HepG2 (cell line): Measurements from ENCODE around the gene GPR139. TPM values are rescaled to one million over a fixed set of nuclear protein-coding genes. Genes with fewer than 3 reads are reported as not detected.

Source experiments
- ATAC-seq: fragments of 200-7000 bp; cut with Tn5 transposase; 3 replicates; pipeline ENCODE4 v1.9.1; 2020; ENCODE audit warnings: mild to moderate bottlenecking, moderate library complexity
- BruUV-seq: library from RNA; stranded (reverse); fragments of 400-500 nt; replicated peaks from 2 replicates; lab custom pipeline; 2021; lab: Mats Ljungman, UMichigan
- CTCF ChIA-PET: fragments of 300-600 bp; formaldehyde crosslinking; extraction: SDS; loops from one replicate; lab custom pipeline; 2021; ENCODE audit warnings: low total read pairs, inconsistent platforms, low intra/inter-chr PET ratio; lab: Yijun Ruan, JAX
- POLR2A ChIA-PET: fragments of 350-600 bp; sonication (Branson Sonifier 250); formaldehyde crosslinking; loops from one replicate; lab custom pipeline; 2020; ENCODE audit warnings: antibody characterized with exemption, inconsistent platforms; lab: Yijun Ruan, JAX
- DNase-seq: peaks from one replicate; pipeline ENCODE4 v3.0.0-alpha.2; 2015; ENCODE audit warnings: low spot score
- FAIRE-seq: peaks from 3 replicates; lab custom pipeline; 2011; peaks lifted over from hg19 to GRCh38; lab: Jason Lieb, UNC
- H2AFZ ChIP-seq: one replicate; pipeline ENCODE4 v1.6.1; 2011; ENCODE audit warnings: low read length, inconsistent platforms
- H3K27ac ChIP-seq: fragments of 300-600 bp; 3 replicates; pipeline ENCODE4 v1.8.0; 2011; ENCODE audit warnings: mixed run types, mild to moderate bottlenecking, mixed read lengths, low read length, inconsistent platforms; ENCODE audit not compliant: insufficient read depth; ENCODE audit errors: extremely low read length
- H3K27me3 ChIP-seq, 2 experiments: fragments of 200-600 bp in 1 of 2; 2 replicates in 1 of 2; 3 replicates in 1 of 2; pipeline versions ENCODE4 v1.6.0 to v1.8.0; 2011; ENCODE audit warnings: low read length in 2 of 2, mild to moderate bottlenecking in 2 of 2, moderate library complexity in 2 of 2, inconsistent platforms in 1 of 2; ENCODE audit not compliant: insufficient read depth in 2 of 2, control insufficient read depth in 1 of 2
- H3K36me3 ChIP-seq, 2 experiments: fragments of 200-600 bp in 1 of 2; replicated peaks in 1 of 2; 2 replicates in 1 of 2; 3 replicates in 1 of 2; pipeline versions ENCODE4 v1.5.1 to v1.8.0; 2011; ENCODE audit warnings: low read length in 2 of 2, inconsistent platforms in 1 of 2; ENCODE audit not compliant: insufficient read depth in 2 of 2, control insufficient read depth in 1 of 2
- H3K4me1 ChIP-seq: 2 replicates; pipeline ENCODE4 v1.5.1; 2012; ENCODE audit warnings: low read length, inconsistent platforms; ENCODE audit not compliant: insufficient read depth
- H3K4me2 ChIP-seq: 2 replicates; pipeline ENCODE4 v1.6.0; 2011; ENCODE audit warnings: low read depth, low read length, inconsistent platforms
- H3K4me3 ChIP-seq, 3 experiments: fragments of 200-600 bp in 1 of 3; sonication (generic), shearing (Covaris generic) in 1 of 3; replicated peaks in 1 of 3; 2 replicates each; pipeline ENCODE4 v1.5.1; 2011 to 2016; ENCODE audit warnings: low read length in 3 of 3, inconsistent platforms in 2 of 3, low read depth in 2 of 3, mild to moderate bottlenecking in 2 of 3, control low read depth in 1 of 3, mixed read lengths in 1 of 3; ENCODE audit not compliant: insufficient read depth in 1 of 3
- H3K79me2 ChIP-seq: one replicate; pipeline ENCODE4 v1.6.1; 2011; ENCODE audit warnings: low read length, inconsistent platforms; ENCODE audit not compliant: insufficient read depth
- H3K9ac ChIP-seq: 2 replicates; pipeline ENCODE4 v1.6.0; 2011; ENCODE audit warnings: mild to moderate bottlenecking, low read depth, low read length, inconsistent platforms; ENCODE audit not compliant: insufficient read depth
- H3K9me3 ChIP-seq: 2 replicates; pipeline ENCODE4 v1.5.1; 2012; ENCODE audit warnings: mild to moderate bottlenecking, low read length
- H4K20me1 ChIP-seq: 2 replicates; pipeline ENCODE4 v1.6.0; 2011; ENCODE audit warnings: inconsistent platforms, mild to moderate bottlenecking, low read length, moderate library complexity; ENCODE audit not compliant: insufficient read depth
- CBX5 ChIP-seq: sonication (generic); formaldehyde crosslinking; IDR thresholded peaks from 2 replicates; pipeline ENCODE4 v1.4.0; 2020; ENCODE audit warnings: missing genetic modification reagents, borderline replicate concordance
- NCOA5 ChIP-seq: sonication (generic); formaldehyde crosslinking; IDR thresholded peaks from 2 replicates; pipeline ENCODE4 v1.4.0; 2020; ENCODE audit warnings: missing genetic modification reagents
- NFATC3 ChIP-seq: sonication (generic); formaldehyde crosslinking; IDR thresholded peaks from 2 replicates; pipeline ENCODE4 v1.5.1; 2020; ENCODE audit warnings: mild to moderate bottlenecking, missing genetic modification reagents
- NFE2 ChIP-seq: sonication (generic); formaldehyde crosslinking; IDR thresholded peaks from 2 replicates; pipeline ENCODE4 v1.4.0; 2020; ENCODE audit warnings: missing genetic modification reagents
- NFIC ChIP-seq: IDR thresholded peaks from 2 replicates; pipeline ENCODE4 v1.6.1; 2012; ENCODE audit warnings: mild to moderate bottlenecking, low read length, inconsistent platforms
- NR2F6 ChIP-seq, 2 experiments: IDR thresholded peaks; 2 replicates each; pipeline ENCODE4 v1.6.1; 2016; ENCODE audit warnings: antibody characterized with exemption in 1 of 2, mild to moderate bottlenecking in 1 of 2
- RARG ChIP-seq: sonication (generic); formaldehyde crosslinking; IDR thresholded peaks from 2 replicates; pipeline ENCODE4 v1.4.0; 2020; ENCODE audit warnings: low read depth, mild to moderate bottlenecking, missing genetic modification reagents
- RFXAP ChIP-seq: sonication (generic); formaldehyde crosslinking; IDR thresholded peaks from 2 replicates; pipeline ENCODE4 v1.4.0; 2020; ENCODE audit warnings: missing genetic modification reagents, borderline replicate concordance
- XRCC5 ChIP-seq: fragments of 200-400 bp; formaldehyde crosslinking; optimal IDR thresholded peaks from 2 replicates; pipeline ENCODE3; 2017; ENCODE audit warnings: mild to moderate bottlenecking, low read length
- ZNF160 ChIP-seq: sonication (generic); formaldehyde crosslinking; IDR thresholded peaks from 2 replicates; pipeline ENCODE4 v1.8.0; 2022; ENCODE audit warnings: mild to moderate bottlenecking, inconsistent platforms, missing genetic modification reagents
- ZNF251 ChIP-seq: sonication (generic); formaldehyde crosslinking; IDR thresholded peaks from 2 replicates; pipeline ENCODE4 v1.9.0; 2021; ENCODE audit warnings: mild to moderate bottlenecking, missing genetic modification reagents
- ZNF468 ChIP-seq: sonication (generic); formaldehyde crosslinking; IDR thresholded peaks from 2 replicates; pipeline ENCODE4 v1.8.0; 2022; ENCODE audit warnings: mild to moderate bottlenecking, moderate library complexity, missing genetic modification reagents
- WGBS: methylation state at CpG from one replicate; pipeline ENCODE4 v1.1.6; 2017; ENCODE audit warnings: low lambda C conversion rate; 5-methylcytosine and 5-hydroxymethylcytosine counted together
- in situ Hi-C: cut with HindIII; loops from 2 replicates; pipeline ENCODE4 v1.10.0; 2017; ENCODE audit warnings: low pct_unique_long_range_greater_than_20kb; ENCODE audit not compliant: extremely low pct_ligation_motif_present
- intact Hi-C: fragments of 100-400 bp; cut with micrococcal nuclease; formaldehyde crosslinking; loops from one replicate; pipeline ENCODE4 v1.10.0; 2022; ENCODE audit not compliant: unreplicated experiment
- polyA plus RNA-seq, 8 experiments: library from polyadenylated mRNA; depleted of rRNA in 3 of 8; stranded (reverse) in 7 of 8; unstranded in 1 of 8; fragments of >200 nt; fragmentation: Illumina TruSeq in 4 of 8; extraction: Trizol in 4 of 8; gene quantifications; 2 replicates each; pipeline versions ENCODE4 v1.2.1 to v1.2.3, GENCODE V29; 2011 to 2016; ENCODE audit warnings: low read depth in 4 of 8, missing spikeins in 1 of 8, mixed read lengths in 1 of 8; ENCODE audit not compliant: insufficient read depth in 1 of 8
- total RNA-seq, 5 experiments: library from RNA; depleted of rRNA; stranded (reverse); fragments of >200 nt; fragmentation: Illumina TruSeq; extraction: Trizol; gene quantifications; 2 replicates each; pipeline ENCODE4 v1.2.3, GENCODE V29; 2016; ENCODE audit warnings: low read depth in 1 of 5
- TF ChIP-seq, protein P1 (sequence below): sonication (generic); formaldehyde crosslinking; IDR thresholded peaks from 2 replicates; pipeline ENCODE4 v1.4.0; 2020; ENCODE audit warnings: missing genetic modification reagents, mild to moderate bottlenecking, borderline replicate concordance
- TF ChIP-seq, protein P2 (sequence below): sonication (generic); formaldehyde crosslinking; IDR thresholded peaks from 2 replicates; pipeline ENCODE4 v1.4.0; 2020; ENCODE audit warnings: missing genetic modification reagents
- TF ChIP-seq, protein P3 (sequence below): sonication (generic); formaldehyde crosslinking; IDR thresholded peaks from 2 replicates; pipeline ENCODE4 v1.4.0; 2020; ENCODE audit warnings: missing genetic modification reagents
- TF ChIP-seq, protein P4 (sequence below): IDR thresholded peaks from 2 replicates; pipeline ENCODE4 v1.6.1; 2016; ENCODE audit warnings: low read depth, borderline replicate concordance

GPR139 gene
- total and polyA plus RNA-seq, 2 of the 13 experiments (the other 11 are each of a cell fraction or from before 2014, with no cell fraction given), result not detected

DNA sequence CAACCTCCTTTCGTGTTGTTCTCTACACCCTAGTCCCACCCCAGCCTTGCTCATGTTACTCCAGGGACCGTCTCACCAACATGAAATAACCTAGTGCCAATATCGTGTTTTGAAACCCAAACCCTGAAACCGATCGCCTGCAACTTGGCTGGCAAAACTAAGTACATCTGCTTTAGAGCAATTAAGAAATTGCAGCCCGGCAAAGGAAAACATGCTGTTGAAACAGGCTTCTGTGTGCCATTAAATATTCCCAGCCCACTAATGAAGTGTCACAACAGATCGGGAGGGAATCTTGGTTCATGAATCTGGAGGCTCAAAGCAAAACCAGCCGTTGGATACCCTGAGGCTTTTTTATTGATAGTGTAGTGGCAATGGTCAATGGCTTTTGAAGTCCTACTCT, 48.3 kb upstream of the GPR139 start:
- no peak overlapping the region for H3K4me2 ChIP-seq
- H3K36me3 ChIP-seq, result no peaks in the 10 kb centered on the region
- no peak overlapping the region for H3K9ac ChIP-seq
- ATAC-seq, result no peak
- H2AFZ ChIP-seq, result no peak overlapping the region
- H3K27me3 ChIP-seq, result peaks cover 1 to 22% of the 10 kb centered on the region in 2 experiments; a peak in 4 of 5 replicates
- intact Hi-C loops, result no loop called here
- TF ChIP-seq NCOA5 (no peak), NR2F6 (IDR thresholded peaks at IDR 0.05) (no peak), NR2F6 (CRISPR knock-in tag; IDR thresholded peaks at IDR 0.05) (no peak), ZNF468 (no peak), ZNF160 (CRISPR knock-in tag) (no peak), XRCC5 (no peak), NFE2 (CRISPR knock-in tag) (no peak), CBX5 (no peak), RARG (CRISPR knock-in tag) (no peak), NFATC3 (CRISPR knock-in tag) (no peak), ZNF251 (CRISPR knock-in tag) (no peak), NFIC (no peak), RFXAP (CRISPR knock-in tag) (no peak)
- TF ChIP-seq, protein P1, sequence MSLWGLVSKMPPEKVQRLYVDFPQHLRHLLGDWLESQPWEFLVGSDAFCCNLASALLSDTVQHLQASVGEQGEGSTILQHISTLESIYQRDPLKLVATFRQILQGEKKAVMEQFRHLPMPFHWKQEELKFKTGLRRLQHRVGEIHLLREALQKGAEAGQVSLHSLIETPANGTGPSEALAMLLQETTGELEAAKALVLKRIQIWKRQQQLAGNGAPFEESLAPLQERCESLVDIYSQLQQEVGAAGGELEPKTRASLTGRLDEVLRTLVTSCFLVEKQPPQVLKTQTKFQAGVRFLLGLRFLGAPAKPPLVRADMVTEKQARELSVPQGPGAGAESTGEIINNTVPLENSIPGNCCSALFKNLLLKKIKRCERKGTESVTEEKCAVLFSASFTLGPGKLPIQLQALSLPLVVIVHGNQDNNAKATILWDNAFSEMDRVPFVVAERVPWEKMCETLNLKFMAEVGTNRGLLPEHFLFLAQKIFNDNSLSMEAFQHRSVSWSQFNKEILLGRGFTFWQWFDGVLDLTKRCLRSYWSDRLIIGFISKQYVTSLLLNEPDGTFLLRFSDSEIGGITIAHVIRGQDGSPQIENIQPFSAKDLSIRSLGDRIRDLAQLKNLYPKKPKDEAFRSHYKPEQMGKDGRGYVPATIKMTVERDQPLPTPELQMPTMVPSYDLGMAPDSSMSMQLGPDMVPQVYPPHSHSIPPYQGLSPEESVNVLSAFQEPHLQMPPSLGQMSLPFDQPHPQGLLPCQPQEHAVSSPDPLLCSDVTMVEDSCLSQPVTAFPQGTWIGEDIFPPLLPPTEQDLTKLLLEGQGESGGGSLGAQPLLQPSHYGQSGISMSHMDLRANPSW (CRISPR knock-in tag), result no peak
- TF ChIP-seq, protein P2, sequence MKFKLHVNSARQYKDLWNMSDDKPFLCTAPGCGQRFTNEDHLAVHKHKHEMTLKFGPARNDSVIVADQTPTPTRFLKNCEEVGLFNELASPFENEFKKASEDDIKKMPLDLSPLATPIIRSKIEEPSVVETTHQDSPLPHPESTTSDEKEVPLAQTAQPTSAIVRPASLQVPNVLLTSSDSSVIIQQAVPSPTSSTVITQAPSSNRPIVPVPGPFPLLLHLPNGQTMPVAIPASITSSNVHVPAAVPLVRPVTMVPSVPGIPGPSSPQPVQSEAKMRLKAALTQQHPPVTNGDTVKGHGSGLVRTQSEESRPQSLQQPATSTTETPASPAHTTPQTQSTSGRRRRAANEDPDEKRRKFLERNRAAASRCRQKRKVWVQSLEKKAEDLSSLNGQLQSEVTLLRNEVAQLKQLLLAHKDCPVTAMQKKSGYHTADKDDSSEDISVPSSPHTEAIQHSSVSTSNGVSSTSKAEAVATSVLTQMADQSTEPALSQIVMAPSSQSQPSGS (CRISPR knock-in tag), result no peak
- TF ChIP-seq, protein P3, sequence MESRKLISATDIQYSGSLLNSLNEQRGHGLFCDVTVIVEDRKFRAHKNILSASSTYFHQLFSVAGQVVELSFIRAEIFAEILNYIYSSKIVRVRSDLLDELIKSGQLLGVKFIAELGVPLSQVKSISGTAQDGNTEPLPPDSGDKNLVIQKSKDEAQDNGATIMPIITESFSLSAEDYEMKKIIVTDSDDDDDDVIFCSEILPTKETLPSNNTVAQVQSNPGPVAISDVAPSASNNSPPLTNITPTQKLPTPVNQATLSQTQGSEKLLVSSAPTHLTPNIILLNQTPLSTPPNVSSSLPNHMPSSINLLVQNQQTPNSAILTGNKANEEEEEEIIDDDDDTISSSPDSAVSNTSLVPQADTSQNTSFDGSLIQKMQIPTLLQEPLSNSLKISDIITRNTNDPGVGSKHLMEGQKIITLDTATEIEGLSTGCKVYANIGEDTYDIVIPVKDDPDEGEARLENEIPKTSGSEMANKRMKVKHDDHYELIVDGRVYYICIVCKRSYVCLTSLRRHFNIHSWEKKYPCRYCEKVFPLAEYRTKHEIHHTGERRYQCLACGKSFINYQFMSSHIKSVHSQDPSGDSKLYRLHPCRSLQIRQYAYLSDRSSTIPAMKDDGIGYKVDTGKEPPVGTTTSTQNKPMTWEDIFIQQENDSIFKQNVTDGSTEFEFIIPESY (CRISPR knock-in tag), result no peak
- TF ChIP-seq, protein P4, sequence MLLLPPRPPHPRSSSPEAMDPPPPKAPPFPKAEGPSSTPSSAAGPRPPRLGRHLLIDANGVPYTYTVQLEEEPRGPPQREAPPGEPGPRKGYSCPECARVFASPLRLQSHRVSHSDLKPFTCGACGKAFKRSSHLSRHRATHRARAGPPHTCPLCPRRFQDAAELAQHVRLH, result no peak
- in situ Hi-C loops, result no loop called here
- no peak for DNase-seq
- 45% methylated on average over 8 of the region's 8 CpGs for WGBS
- CTCF ChIA-PET, result no interaction called here
- peaks cover 17% of the 10 kb centered on the region for H3K9me3 ChIP-seq
- POLR2A ChIA-PET, result no interaction called here
- no peak overlapping the region for H3K27ac ChIP-seq
- H4K20me1 ChIP-seq, result no peaks in the 10 kb centered on the region
- no peak for FAIRE-seq
- H3K4me3 ChIP-seq, result no peak overlapping the region
- BruUV-seq, result no TSS peak
- no peaks in the 10 kb centered on the region for H3K79me2 ChIP-seq
- H3K4me1 ChIP-seq, result no peaks in the 10 kb centered on the region
